ENCODE results near the gene ARPC3.

GRCh38 chr12:110467847-110468213 is 17.7 kb upstream of the ARPC3 start:
- TF ChIP-seq EZH2 (IDR thresholded peaks at IDR 0.05; ENCODE audit: borderline replicate concordance, low read depth, low read length, poor library complexity, severe bottlenecking) = no peak
- TF ChIP-seq CTCF (conservative IDR thresholded peaks at IDR 0.05; ENCODE audit: low read depth, low read length) = no peak
